HFFc6 (cell line): ENCODE measurements around the gene SPEM1. TPM values are rescaled to one million over a fixed set of nuclear protein-coding genes. Genes with fewer than 3 reads are reported as not detected.

Source experiments
- DNase-seq: peaks from one replicate; pipeline ENCODE4 v3.0.0-alpha.2; 2018
- H3K27ac Mint-ChIP-seq: 2 replicates; pipeline ENCODE4 v1.8.0; 2020; ENCODE audit warnings: mild to moderate bottlenecking, mixed read lengths
- H3K27me3 Mint-ChIP-seq: 2 replicates; pipeline ENCODE4 v1.8.0; 2021; ENCODE audit warnings: mild to moderate bottlenecking, moderate library complexity, mixed read lengths; ENCODE audit not compliant: insufficient read depth
- H3K36me3 Mint-ChIP-seq: 2 replicates; pipeline ENCODE4 v1.8.0; 2021; ENCODE audit warnings: low read depth, mixed read lengths
- H3K4me1 Mint-ChIP-seq: 2 replicates; pipeline ENCODE4 v1.8.0; 2020; ENCODE audit warnings: low read depth, mixed read lengths
- H3K4me3 Mint-ChIP-seq: 2 replicates; pipeline ENCODE4 v1.8.0; 2020; ENCODE audit warnings: mild to moderate bottlenecking, moderate library complexity, mixed read lengths
- H3K9me3 Mint-ChIP-seq: 2 replicates; pipeline ENCODE4 v1.8.0; 2020; ENCODE audit warnings: mild to moderate bottlenecking, mixed read lengths
- total RNA-seq, 6 experiments: library from RNA; stranded (reverse); fragmentation: NEBNext Ultra II Directional; extraction: Animal tissue kit (Norgen Biotek cat#: 25700); gene quantifications; 2 replicates in 1 of 6; 3 replicates in 5 of 6; pipeline ENCODE4 v1.2.3, GENCODE V29; 2021
- TF ChIP-seq, protein P1 (sequence below): fragments of 200-600 bp; sonication (generic); IDR thresholded peaks from 2 replicates; pipeline ENCODE4 v1.5.0; 2021; ENCODE audit warnings: antibody characterized with exemption, mild to moderate bottlenecking

SPEM1 gene
- total RNA-seq, 6 experiments from 2014 or later, result not detected

- TF ChIP-seq, protein P1, sequence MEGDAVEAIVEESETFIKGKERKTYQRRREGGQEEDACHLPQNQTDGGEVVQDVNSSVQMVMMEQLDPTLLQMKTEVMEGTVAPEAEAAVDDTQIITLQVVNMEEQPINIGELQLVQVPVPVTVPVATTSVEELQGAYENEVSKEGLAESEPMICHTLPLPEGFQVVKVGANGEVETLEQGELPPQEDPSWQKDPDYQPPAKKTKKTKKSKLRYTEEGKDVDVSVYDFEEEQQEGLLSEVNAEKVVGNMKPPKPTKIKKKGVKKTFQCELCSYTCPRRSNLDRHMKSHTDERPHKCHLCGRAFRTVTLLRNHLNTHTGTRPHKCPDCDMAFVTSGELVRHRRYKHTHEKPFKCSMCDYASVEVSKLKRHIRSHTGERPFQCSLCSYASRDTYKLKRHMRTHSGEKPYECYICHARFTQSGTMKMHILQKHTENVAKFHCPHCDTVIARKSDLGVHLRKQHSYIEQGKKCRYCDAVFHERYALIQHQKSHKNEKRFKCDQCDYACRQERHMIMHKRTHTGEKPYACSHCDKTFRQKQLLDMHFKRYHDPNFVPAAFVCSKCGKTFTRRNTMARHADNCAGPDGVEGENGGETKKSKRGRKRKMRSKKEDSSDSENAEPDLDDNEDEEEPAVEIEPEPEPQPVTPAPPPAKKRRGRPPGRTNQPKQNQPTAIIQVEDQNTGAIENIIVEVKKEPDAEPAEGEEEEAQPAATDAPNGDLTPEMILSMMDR, result no peak
- H3K4me1 Mint-ChIP-seq, result peaks cover 21% of the 10 kb centered on the region
- no peak overlapping the region for H3K27ac Mint-ChIP-seq
- no peak overlapping the region for H3K4me3 Mint-ChIP-seq
- no peaks in the 10 kb centered on the region for H3K9me3 Mint-ChIP-seq
- peaks cover 2% of the 10 kb centered on the region for H3K27me3 Mint-ChIP-seq
- H3K36me3 Mint-ChIP-seq, result peaks cover 23% of the 10 kb centered on the region
- DNase-seq, result no peak
Measured at GRCh38 chr17:7410634-7411426, 9.3 kb upstream of the SPEM1 start.

GRCh38 chr17:7411427-7411750 is 8.7 kb upstream of the SPEM1 start:
- Mint-ChIP-seq H3K36me3 (peaks cover 27% of the 10 kb centered on the region), H3K27ac (no peak overlapping the region), H3K9me3 (no peaks in the 10 kb centered on the region), H3K4me3 (no peak overlapping the region), H3K4me1 (peaks cover 16% of the 10 kb centered on the region), H3K27me3 (peaks cover 4% of the 10 kb centered on the region)
- no peak for DNase-seq
- TF ChIP-seq, protein P1, result no peak

- Mint-ChIP-seq H3K27ac (peak overlapping the region; percentile 65), H3K9me3 (no peaks in the 10 kb centered on the region), H3K4me3 (no peak overlapping the region), H3K27me3 (peaks cover 4% of the 10 kb centered on the region), H3K4me1 (peaks cover 16% of the 10 kb centered on the region), H3K36me3 (peaks cover 32% of the 10 kb centered on the region)
- TF ChIP-seq, protein P1, result no peak
- peak; percentile 70 for DNase-seq
Measured at GRCh38 chr17:7413346-7413985, 6.7 kb upstream of the SPEM1 start.

DNA sequence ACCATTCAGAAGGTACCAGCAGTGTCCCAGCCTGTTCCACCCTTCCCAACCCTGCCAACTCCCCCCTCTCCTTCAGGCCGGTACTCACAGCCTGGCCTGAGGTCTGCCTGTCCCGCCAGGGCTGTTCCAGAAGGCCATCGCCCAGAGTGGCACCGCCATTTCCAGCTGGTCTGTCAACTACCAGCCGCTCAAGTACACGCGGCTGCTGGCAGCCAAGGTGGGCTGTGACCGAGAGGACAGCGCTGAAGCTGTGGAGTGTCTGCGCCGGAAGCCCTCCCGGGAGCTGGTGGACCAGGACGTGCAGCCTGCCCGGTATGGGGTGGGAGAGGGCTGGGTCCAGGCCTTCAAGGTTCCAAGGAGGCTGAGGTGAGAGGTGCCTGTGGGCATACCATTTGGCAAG is 5.3 kb upstream of the SPEM1 start:
- TF ChIP-seq, protein P1, result no peak
- Mint-ChIP-seq H3K27me3 (peaks cover 5% of the 10 kb centered on the region), H3K36me3 (peaks cover 21% of the 10 kb centered on the region), H3K4me1 (peaks cover 16% of the 10 kb centered on the region), H3K4me3 (no peak overlapping the region), H3K9me3 (no peaks in the 10 kb centered on the region), H3K27ac (no peak overlapping the region)
- DNase-seq, result no peak

DNA sequence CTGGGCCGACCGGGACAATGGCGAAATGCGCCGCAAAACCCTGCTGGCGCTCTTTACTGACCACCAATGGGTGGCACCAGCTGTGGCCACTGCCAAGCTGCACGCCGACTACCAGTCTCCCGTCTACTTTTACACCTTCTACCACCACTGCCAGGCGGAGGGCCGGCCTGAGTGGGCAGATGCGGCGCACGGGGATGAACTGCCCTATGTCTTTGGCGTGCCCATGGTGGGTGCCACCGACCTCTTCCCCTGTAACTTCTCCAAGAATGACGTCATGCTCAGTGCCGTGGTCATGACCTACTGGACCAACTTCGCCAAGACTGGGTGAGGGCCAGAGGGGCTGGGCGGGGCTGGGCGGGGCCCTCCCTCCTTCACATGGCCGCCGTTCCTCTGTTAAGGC is 4.3 kb upstream of the SPEM1 start:
- peaks cover 16% of the 10 kb centered on the region for H3K4me1 Mint-ChIP-seq
- H3K4me3 Mint-ChIP-seq, result no peak overlapping the region
- H3K36me3 Mint-ChIP-seq, result peaks cover 15% of the 10 kb centered on the region
- no peak for DNase-seq
- H3K9me3 Mint-ChIP-seq, result no peaks in the 10 kb centered on the region
- peaks cover 5% of the 10 kb centered on the region; the same call in 1 of the 2 replicates for H3K27me3 Mint-ChIP-seq
- TF ChIP-seq, protein P1, result no peak
- H3K27ac Mint-ChIP-seq, result no peak overlapping the region
